Left ventricle myocardium inferior (tissue), 1 donor: ENCODE data around the gene SLC6A12. TPM values are rescaled to one million over a fixed set of nuclear protein-coding genes. Genes with fewer than 3 reads are reported as not detected.

Source experiments
- DNase-seq: peaks from one replicate; pipeline ENCODE4 v3.0.0-alpha.2; 2020
- H3K27ac ChIP-seq: fragments of 200-600 bp; replicated peaks from 2 replicates; pipeline ENCODE4 v1.8.0; 2021
- H3K27me3 ChIP-seq: fragments of 200-600 bp; 2 replicates; pipeline ENCODE4 v1.8.0; 2021; ENCODE audit warnings: low read depth
- H3K36me3 ChIP-seq: fragments of 200-600 bp; 2 replicates; pipeline ENCODE4 v1.8.0; 2021
- H3K4me1 ChIP-seq: fragments of 200-600 bp; 2 replicates; pipeline ENCODE4 v1.8.0; 2021
- H3K4me3 ChIP-seq: fragments of 200-600 bp; 2 replicates; pipeline ENCODE4 v1.8.0; 2021; ENCODE audit warnings: mild to moderate bottlenecking, moderate library complexity
- H3K9me3 ChIP-seq: fragments of 200-600 bp; replicated peaks from 2 replicates; pipeline ENCODE4 v1.8.0; 2021
- intact Hi-C: fragments of 100-400 bp; cut with micrococcal nuclease; formaldehyde crosslinking; loops from one replicate; pipeline ENCODE4 v1.11.0; 2022
- total RNA-seq: library from RNA; stranded (reverse); fragmentation: NEBNext Ultra II Directional; extraction: Animal tissue kit (Norgen Biotek cat#: 25700); gene quantifications from one replicate; pipeline ENCODE4 v1.2.1, GENCODE V29; 2021
- TF ChIP-seq, protein P1 (sequence below): fragments of 200-600 bp; IDR thresholded peaks from 2 replicates; pipeline ENCODE4 v1.8.0; 2021; ENCODE audit warnings: antibody characterized with exemption, mild to moderate bottlenecking, borderline replicate concordance
- donor health status: DM: no; HTN: yes; CAD: no; lungs with severe emphysema.

Gene SLC6A12
- total RNA-seq, 1 donor from 2014 or later: 1.2 TPM

DNA sequence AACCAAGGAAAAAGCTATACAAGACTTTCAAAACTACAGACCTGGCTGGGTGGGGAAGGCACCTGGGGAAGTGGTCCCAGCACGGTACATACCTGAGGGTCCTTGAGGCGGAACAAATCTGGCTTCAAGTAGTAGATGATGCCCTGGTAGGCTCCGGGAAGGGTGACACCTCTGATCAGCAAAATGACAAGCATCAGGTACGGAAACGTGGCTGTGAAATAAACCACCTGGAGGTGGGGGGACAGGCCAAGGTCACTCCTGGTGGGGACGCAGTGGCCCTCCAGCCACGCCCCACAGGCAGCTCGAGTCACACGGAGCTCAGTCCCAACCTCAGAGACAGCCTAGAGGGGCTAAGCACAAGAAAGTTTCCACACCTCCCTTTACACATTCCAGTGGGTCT, 15.3 kb downstream of the SLC6A12 start:
- DNase-seq: no peak
- Histone ChIP-seq H3K4me3 (no peak overlapping the region), H3K4me1 (peaks cover 6% of the 10 kb centered on the region), H3K27ac (no peak overlapping the region), H3K9me3 (no peaks in the 10 kb centered on the region), H3K27me3 (peaks cover 22% of the 10 kb centered on the region), H3K36me3 (no peaks in the 10 kb centered on the region)
- TF ChIP-seq, protein P1, sequence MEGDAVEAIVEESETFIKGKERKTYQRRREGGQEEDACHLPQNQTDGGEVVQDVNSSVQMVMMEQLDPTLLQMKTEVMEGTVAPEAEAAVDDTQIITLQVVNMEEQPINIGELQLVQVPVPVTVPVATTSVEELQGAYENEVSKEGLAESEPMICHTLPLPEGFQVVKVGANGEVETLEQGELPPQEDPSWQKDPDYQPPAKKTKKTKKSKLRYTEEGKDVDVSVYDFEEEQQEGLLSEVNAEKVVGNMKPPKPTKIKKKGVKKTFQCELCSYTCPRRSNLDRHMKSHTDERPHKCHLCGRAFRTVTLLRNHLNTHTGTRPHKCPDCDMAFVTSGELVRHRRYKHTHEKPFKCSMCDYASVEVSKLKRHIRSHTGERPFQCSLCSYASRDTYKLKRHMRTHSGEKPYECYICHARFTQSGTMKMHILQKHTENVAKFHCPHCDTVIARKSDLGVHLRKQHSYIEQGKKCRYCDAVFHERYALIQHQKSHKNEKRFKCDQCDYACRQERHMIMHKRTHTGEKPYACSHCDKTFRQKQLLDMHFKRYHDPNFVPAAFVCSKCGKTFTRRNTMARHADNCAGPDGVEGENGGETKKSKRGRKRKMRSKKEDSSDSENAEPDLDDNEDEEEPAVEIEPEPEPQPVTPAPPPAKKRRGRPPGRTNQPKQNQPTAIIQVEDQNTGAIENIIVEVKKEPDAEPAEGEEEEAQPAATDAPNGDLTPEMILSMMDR: no peak
- intact Hi-C loops: no loop called here

DNA sequence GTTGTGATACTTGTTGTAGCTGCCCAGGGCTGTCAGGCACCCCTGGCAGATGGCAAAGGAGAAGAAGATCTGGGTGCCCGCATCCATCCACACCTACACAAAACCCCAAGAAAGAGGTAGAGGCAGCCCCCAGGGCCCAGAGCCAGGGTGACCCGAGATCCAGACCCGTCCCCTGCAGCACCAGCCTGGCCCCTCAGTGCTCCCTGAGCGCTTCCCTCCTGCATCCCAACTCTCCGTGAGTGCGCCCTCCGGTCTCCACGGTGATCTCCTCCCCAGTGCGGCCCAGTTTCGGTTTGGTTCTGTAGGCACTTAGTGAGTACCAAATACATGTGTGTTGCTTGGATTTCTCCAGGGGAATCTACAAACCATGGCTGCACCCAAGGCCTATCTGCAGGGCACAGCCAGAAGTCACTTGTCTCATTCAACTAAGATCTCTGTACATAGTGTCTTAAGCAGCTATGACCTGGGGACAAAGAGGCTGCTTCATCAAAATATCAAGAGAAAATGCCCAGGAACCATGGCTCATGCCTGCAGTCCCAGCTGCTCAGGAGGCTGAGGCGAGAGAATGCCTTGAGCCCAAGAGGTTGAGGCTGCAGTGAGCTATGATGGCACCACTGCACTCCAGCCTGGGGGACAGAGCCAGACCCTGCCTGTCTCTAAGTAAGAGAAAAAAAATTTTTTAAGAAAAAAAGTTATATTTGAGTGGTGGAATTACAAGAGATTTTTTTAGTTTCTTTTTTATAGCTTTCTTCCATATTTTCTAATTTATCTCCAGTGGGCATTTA, 15.9 kb downstream of the SLC6A12 start:
- peaks cover 21% of the 10 kb centered on the region for H3K27me3 ChIP-seq
- H3K36me3 ChIP-seq: no peaks in the 10 kb centered on the region
- TF ChIP-seq, protein P1: no peak
- H3K4me1 ChIP-seq: no peaks in the 10 kb centered on the region
- H3K9me3 ChIP-seq: no peaks in the 10 kb centered on the region
- H3K4me3 ChIP-seq: no peak overlapping the region
- DNase-seq: no peak
- no peak overlapping the region for H3K27ac ChIP-seq
- intact Hi-C loops: no loop called here

DNA sequence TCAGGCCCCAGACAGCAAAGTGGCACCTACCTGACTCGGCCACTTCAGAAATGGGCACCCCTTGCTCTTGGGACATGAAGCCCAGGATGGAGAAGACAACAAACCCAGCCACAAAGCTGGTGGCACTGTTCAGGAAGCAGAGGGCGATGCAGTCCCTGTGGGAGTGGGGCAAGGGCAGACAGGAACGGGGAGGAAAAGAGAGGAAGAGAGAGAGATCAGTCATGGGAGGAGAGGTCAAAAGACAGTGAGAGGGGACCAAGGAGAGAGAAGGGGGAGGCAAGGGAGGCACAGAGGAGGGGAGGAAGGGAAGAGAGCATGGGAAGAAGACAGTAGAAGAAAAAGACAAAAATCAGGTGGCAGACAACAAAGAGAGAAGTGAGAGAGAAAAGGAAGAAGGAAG, 16.6 kb downstream of the SLC6A12 start:
- DNase-seq: no peak

DNA sequence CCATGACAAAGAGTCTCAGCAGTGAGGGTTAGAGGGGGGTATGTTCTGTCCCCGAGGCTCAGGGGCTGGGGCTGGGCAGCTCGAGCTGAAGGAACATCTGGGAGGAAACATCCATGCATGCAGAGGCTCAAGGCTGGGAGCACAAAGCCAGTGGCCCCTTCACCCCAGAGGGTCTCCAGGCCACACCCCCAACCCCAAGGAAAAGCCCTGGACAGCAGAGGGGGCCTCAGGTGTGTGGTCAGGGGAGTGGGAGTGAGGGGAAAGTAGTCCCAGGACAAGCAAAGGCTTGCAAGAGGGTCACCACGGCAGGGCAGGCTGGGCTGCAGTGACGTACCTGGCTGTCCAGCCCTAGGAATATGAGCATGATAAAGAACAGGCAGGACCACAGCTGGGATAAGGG, 17.5 kb downstream of the SLC6A12 start:
- no peak for DNase-seq
- TF ChIP-seq, protein P1: no peak
- H3K27me3 ChIP-seq: peaks cover 16% of the 10 kb centered on the region

More for the DNA sequence above, 16.6 kb downstream of the SLC6A12 start:
- Histone ChIP-seq H3K27ac (no peak overlapping the region), H3K4me3 (no peak overlapping the region), H3K36me3 (no peaks in the 10 kb centered on the region), H3K9me3 (no peaks in the 10 kb centered on the region), H3K27me3 (peaks cover 19% of the 10 kb centered on the region), H3K4me1 (no peaks in the 10 kb centered on the region)
- TF ChIP-seq, protein P1: no peak
- intact Hi-C loops: no loop called here

DNA sequence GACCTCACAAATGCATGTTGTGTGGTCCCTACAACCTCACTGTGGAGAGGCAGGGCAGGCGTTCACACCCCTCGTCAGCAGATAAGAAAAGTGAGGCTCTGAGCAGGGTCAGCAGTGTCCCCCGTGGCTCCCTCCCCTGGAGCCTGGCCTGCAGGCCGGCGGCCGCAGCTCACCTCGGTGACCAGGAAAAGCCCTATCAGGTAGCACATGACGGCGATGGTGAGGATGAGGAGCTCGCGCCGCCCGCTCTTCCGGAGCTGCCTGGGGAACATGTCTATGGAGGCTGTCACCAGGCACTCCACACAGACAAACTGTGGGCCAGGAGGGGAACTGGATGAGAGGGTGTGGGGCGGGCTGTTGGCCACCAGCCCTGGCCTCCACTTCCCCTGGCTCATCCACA, 18.0 kb downstream of the SLC6A12 start:
- Histone ChIP-seq H3K9me3 (no peaks in the 10 kb centered on the region), H3K27me3 (peaks cover 17% of the 10 kb centered on the region), H3K36me3 (no peaks in the 10 kb centered on the region), H3K4me1 (no peaks in the 10 kb centered on the region), H3K4me3 (no peak overlapping the region), H3K27ac (no peak overlapping the region)
- DNase-seq: no peak
- TF ChIP-seq, protein P1: no peak
- intact Hi-C loops: no loop called here

More for the DNA sequence above, 17.5 kb downstream of the SLC6A12 start:
- no peaks in the 10 kb centered on the region for H3K4me1 ChIP-seq
- no peak overlapping the region for H3K4me3 ChIP-seq
- no peaks in the 10 kb centered on the region for H3K9me3 ChIP-seq
- H3K27ac ChIP-seq: no peak overlapping the region
- intact Hi-C loops: no loop called here
- no peaks in the 10 kb centered on the region for H3K36me3 ChIP-seq
